Subcutaneous adipose tissue (tissue), 4 donors: ENCODE measurements around the gene SUMF1. TPM values are rescaled to one million over a fixed set of nuclear protein-coding genes. Genes with fewer than 3 reads are reported as not detected.

Experiments
- total RNA-seq, 4 donors: library from RNA; depleted of rRNA; stranded (reverse); fragments of >200 nt; gene quantifications; one replicate each; pipeline ENCODE4 v1.1.0, GENCODE V29; 2016
- TF ChIP-seq, protein P1 (sequence below): fragments of 450-650 bp; IDR thresholded peaks from one replicate; pipeline ENCODE4 v1.5.1; 2016; ENCODE audit warnings: low read depth, mild to moderate bottlenecking, control low read depth, antibody characterized with exemption, moderate library complexity

The SUMF1 gene
- total RNA-seq, 4 donors from 2014 or later = 44.3 to 102 (median 68.5) TPM

DNA sequence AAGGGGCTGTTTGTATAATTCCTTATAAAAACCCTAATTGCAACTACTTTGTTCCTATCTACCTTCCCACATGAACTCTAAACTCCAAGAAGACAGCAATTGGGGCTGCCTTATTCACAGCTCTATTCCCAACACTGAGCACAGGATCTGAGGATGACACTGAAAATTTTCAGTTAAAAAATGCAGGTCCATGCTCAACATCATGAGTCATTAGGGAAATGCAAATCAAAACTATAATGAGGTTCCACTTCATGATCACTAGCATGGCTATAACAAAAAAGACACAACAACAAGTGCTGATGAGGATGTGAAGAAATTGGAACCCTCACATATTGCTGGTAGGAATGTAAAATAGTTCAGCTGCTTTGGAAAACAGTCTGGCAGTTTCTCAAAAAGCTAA is 12.9 kb downstream of the SUMF1 start:
- TF ChIP-seq, protein P1, sequence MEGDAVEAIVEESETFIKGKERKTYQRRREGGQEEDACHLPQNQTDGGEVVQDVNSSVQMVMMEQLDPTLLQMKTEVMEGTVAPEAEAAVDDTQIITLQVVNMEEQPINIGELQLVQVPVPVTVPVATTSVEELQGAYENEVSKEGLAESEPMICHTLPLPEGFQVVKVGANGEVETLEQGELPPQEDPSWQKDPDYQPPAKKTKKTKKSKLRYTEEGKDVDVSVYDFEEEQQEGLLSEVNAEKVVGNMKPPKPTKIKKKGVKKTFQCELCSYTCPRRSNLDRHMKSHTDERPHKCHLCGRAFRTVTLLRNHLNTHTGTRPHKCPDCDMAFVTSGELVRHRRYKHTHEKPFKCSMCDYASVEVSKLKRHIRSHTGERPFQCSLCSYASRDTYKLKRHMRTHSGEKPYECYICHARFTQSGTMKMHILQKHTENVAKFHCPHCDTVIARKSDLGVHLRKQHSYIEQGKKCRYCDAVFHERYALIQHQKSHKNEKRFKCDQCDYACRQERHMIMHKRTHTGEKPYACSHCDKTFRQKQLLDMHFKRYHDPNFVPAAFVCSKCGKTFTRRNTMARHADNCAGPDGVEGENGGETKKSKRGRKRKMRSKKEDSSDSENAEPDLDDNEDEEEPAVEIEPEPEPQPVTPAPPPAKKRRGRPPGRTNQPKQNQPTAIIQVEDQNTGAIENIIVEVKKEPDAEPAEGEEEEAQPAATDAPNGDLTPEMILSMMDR = no peak

GRCh38 chr3:4449043-4449805 is 17.8 kb downstream of the SUMF1 start:
- TF ChIP-seq, protein P1 = no peak

- TF ChIP-seq, protein P1 = no peak
Measured at GRCh38 chr3:4448187-4448586, 18.9 kb downstream of the SUMF1 start.

GRCh38 chr3:4447295-4447999 is 19.6 kb downstream of the SUMF1 start:
- TF ChIP-seq, protein P1 = no peak

DNA sequence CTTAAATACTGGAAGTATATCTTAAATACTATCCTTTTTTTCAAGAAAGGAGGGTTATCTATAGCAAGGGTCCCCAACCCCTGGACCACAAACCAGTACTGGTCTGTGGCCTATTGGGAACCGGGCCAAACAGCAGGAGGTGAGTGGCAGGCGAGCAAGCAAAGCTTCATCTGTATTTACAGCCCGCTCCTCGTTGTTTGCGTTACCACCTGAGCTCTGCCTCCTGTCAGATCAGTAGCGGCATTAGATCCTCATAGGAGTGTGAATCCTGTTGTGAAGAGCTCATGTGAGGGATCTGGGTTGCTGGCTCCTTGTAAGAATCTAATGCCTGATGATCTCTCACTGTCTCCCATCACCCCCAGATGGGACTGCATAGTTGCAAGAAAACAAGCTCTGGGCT is 26.1 kb downstream of the SUMF1 start:
- TF ChIP-seq, protein P1 = no peak

DNA sequence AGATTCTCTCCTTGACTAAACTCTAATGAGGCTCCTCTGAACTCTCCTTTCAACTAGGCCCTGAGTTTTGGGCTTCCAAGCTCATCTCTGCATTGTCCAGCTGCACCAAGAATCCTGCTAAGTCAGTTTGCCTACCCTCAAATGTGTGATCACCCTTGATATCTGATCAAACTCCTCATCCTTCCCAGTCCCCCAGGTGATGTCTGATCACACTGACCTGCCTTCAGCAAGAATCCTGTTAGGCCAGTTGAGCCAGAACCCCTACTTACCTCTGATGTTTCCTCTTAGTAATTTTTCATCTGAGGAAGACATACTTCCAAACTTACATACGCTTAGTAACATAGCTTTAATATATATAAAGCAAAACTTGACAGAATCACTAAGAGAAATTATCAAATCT is 28.8 kb downstream of the SUMF1 start:
- TF ChIP-seq, protein P1 = no peak

DNA sequence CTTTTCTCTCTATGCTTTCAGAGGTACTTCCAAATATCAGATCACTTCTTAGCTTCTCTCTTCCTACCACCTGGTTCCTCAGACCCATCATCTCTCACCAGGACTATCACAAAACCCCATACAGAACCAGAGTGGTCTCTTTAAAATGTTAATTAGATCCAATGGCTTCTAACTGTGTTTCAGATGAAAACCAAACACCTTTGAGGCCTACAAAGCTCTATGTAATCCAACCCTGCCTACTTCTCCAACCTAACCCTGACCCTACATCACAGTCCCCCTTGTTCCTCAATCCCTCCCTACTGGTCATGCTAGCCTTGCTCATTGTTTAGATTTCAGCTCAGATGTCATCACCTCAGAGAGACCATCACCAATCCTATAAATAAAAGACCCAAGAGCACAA is 34.8 kb downstream of the SUMF1 start:
- TF ChIP-seq, protein P1 = no peak
